CD4-positive, CD25-positive, alpha-beta regulatory T cell (primary cell): Measurements from ENCODE around the gene FAM120A. TPM values are rescaled to one million over a fixed set of nuclear protein-coding genes. Genes with fewer than 3 reads are reported as not detected.

Source experiments
- ATAC-seq, 2 donors: fragments of 150-1000 bp; cut with Tn5 transposase; one replicate each; pipeline ENCODE4 v1.10.0; 2021; ENCODE audit warnings: low read depth in 2 of 2, moderate number of reproducible peaks in 2 of 2, moderate library complexity in 1 of 2
- DNase-seq, 3 donors: peaks; one replicate each; pipeline versions ENCODE4 v3.0.0 to v3.0.0-alpha.2; 2012 to 2022; ENCODE audit warnings: mixed read lengths in 1 of 3
- H3K27ac ChIP-seq: one replicate; pipeline ENCODE4 v1.7.0; 2013; ENCODE audit warnings: mild to moderate bottlenecking, low read length; ENCODE audit not compliant: insufficient read depth, poor library complexity, severe bottlenecking
- H3K27me3 ChIP-seq: one replicate; pipeline ENCODE4 v1.7.0; 2013; ENCODE audit warnings: low read length; ENCODE audit not compliant: control insufficient read depth, insufficient read depth
- H3K36me3 ChIP-seq: one replicate; pipeline ENCODE4 v1.7.0; 2013; ENCODE audit warnings: mild to moderate bottlenecking, low read length, moderate library complexity; ENCODE audit not compliant: control insufficient read depth, insufficient read depth
- H3K4me1 ChIP-seq: 2 replicates; pipeline ENCODE4 v1.7.0; 2013; ENCODE audit warnings: mild to moderate bottlenecking, low read length; ENCODE audit not compliant: insufficient read depth, control insufficient read depth, poor library complexity, severe bottlenecking
- H3K4me3 ChIP-seq: one replicate; pipeline ENCODE4 v1.7.0; 2013; ENCODE audit warnings: low read depth, mild to moderate bottlenecking, low read length, moderate library complexity
- H3K9me3 ChIP-seq, 2 experiments: 1 replicate in 1 of 2; 2 replicates in 1 of 2; pipeline ENCODE4 v1.7.0; 2013; ENCODE audit warnings: low read length in 2 of 2, mild to moderate bottlenecking in 1 of 2, moderate library complexity in 1 of 2; ENCODE audit not compliant: control insufficient read depth in 2 of 2
- H3K27ac Mint-ChIP-seq, 3 donors: one replicate each; pipeline ENCODE4 v1.8.0; 2020 to 2022; ENCODE audit warnings: mild to moderate bottlenecking in 3 of 3, mixed read lengths in 3 of 3, moderate library complexity in 2 of 3
- H3K27me3 Mint-ChIP-seq: one replicate; pipeline ENCODE4 v1.8.0; 2022; ENCODE audit warnings: mild to moderate bottlenecking, mixed read lengths
- H3K36me3 Mint-ChIP-seq: one replicate; pipeline ENCODE4 v1.8.0; 2020; ENCODE audit warnings: mixed read lengths
- H3K4me1 Mint-ChIP-seq, 4 donors: one replicate each; pipeline ENCODE4 v1.8.0; 2020 to 2022; ENCODE audit warnings: mixed read lengths in 4 of 4, mild to moderate bottlenecking in 1 of 4
- H3K4me3 Mint-ChIP-seq, 4 donors: one replicate each; pipeline ENCODE4 v1.8.0; 2020 to 2022; ENCODE audit warnings: mild to moderate bottlenecking in 4 of 4, mixed read lengths in 4 of 4, moderate library complexity in 3 of 4
- H3K9me3 Mint-ChIP-seq, 7 donors: one replicate each; pipeline ENCODE4 v1.8.0; 2020 to 2022; ENCODE audit warnings: mixed read lengths in 7 of 7, mild to moderate bottlenecking in 3 of 7, moderate library complexity in 2 of 7
- polyA plus RNA-seq, 4 donors: library from polyadenylated mRNA; unstranded; fragments of 300-500 nt; fragmentation: Illumina TruSeq; gene quantifications; one replicate each; pipeline ENCODE4 v1.2.3, GENCODE V29; 2021
- total RNA-seq: library from RNA; stranded (reverse); gene quantifications from one replicate; pipeline ENCODE4 v1.2.3, GENCODE V29; 2022

FAM120A gene
- total and polyA plus RNA-seq, 5 donors from 2014 or later: 11.3 to 95.7 (median 12.9) TPM

DNA sequence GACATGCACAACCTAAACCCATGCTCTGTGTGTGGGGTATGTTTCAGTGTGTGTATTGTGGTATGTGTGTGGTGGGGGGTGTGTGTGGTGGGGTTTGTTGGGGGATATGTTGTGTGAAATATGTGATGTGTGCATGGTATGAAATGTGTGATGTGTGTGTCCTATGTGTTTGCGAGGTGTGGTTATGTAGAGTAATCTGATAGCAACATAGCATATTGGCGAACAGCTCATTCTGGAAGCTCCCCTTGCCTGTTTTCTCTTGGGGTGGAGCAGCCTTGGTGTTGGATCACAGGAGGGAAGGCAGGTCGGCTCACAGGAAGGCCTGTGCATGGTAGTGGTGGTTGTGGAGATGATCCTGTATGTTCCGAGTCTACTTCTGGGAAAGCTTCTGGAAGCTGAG is 89.5 kb downstream of the FAM120A start:
- peaks cover 37% of the 10 kb centered on the region for H3K36me3 Mint-ChIP-seq
- Histone ChIP-seq H3K4me1 (no peaks in the 10 kb centered on the region), H3K36me3 (peaks cover 69% of the 10 kb centered on the region), H3K27ac (no peak overlapping the region), H3K27me3 (no peaks in the 10 kb centered on the region), H3K4me3 (no peak overlapping the region), H3K9me3 (no peaks in the 10 kb centered on the region)
- no peak overlapping the region for H3K4me3 Mint-ChIP-seq
- no peaks in the 10 kb centered on the region for H3K27me3 Mint-ChIP-seq
- peaks cover 0 to 8% (median 3%) of the 10 kb centered on the region in 4 donors for H3K4me1 Mint-ChIP-seq
- no peak for ATAC-seq
- peak overlapping the region in 2 of 3 donors; percentile 26 to 41 for H3K27ac Mint-ChIP-seq
- H3K9me3 Mint-ChIP-seq: no peaks in the 10 kb centered on the region
- DNase-seq: no peak

DNA sequence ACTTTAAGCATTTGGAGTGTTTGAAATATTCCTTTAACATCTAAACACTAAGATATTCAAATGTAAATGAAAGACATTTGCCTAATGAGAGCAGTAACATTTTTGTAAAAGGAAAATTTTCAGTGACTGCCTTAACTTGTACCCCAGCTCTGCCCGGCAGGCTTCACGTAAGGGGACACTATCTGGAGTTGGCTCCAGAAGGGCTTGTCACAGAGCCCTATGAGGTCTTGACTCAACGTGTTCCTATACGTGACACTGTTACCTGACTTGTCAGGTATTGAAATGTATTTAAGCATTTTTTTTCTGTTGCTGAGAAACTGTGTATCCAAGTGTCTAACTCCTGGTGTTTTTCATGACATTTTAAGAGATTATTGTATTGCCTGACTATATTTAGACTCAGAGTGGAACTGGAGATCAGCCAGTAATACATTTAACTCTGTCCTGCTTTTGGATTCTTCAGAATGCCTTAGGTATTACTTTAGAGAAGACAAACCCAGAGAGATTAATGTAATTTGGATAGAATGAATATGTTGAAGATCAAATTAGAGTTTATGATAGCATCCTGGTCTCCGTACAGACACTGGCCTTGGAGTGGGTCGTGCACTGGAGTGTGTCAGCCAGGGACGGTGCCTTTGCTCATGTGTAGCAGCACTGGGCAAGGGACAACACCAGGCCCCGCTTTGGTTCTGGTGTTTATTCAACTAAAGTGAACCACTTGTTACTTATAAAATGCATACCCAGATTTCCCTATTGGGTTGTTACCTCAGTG is 90.3 kb downstream of the FAM120A start:
- no peak overlapping the region for H3K4me3 ChIP-seq
- H3K9me3 ChIP-seq: no peaks in the 10 kb centered on the region
- H3K4me1 ChIP-seq: no peaks in the 10 kb centered on the region
- DNase-seq (no peak), ATAC-seq (no peak)
- no peak overlapping the region for H3K27ac ChIP-seq
- H3K4me1 Mint-ChIP-seq: peaks cover 0 to 10% (median 4%) of the 10 kb centered on the region in 4 donors
- no peaks in the 10 kb centered on the region for H3K27me3 ChIP-seq
- H3K27me3 Mint-ChIP-seq: no peaks in the 10 kb centered on the region
- H3K36me3 ChIP-seq: peaks cover 69% of the 10 kb centered on the region
- no peaks in the 10 kb centered on the region for H3K9me3 Mint-ChIP-seq
- H3K27ac Mint-ChIP-seq: peak overlapping the region in 1 of 3 donors; percentile 41
- no peak overlapping the region for H3K4me3 Mint-ChIP-seq
- H3K36me3 Mint-ChIP-seq: peaks cover 40% of the 10 kb centered on the region

DNA sequence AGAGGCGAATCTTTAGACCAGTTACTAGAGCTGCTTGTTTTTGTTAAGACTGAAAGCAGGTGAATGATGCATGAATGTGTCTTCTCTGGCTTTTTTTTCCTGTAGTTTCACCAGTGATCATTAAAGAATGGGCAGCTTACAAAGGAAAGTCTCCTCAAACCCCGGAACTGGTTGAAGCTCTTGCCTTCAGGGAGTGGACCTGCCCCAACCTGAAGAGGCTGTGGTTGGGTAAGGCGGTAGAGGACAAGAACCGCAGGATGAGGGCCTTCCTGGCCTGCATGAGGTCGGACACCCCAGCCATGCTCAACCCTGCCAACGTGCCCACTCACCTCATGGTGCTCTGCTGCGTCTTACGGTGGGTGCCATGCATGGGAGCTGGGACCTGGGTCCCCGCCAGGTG is 91.6 kb downstream of the FAM120A start:
- H3K27ac ChIP-seq: no peak overlapping the region
- Mint-ChIP-seq H3K4me3 (no peak overlapping the region), H3K4me1 (peaks cover 0 to 14% (median 6%) of the 10 kb centered on the region in 4 donors), H3K27ac (no peak overlapping the region), H3K36me3 (peaks cover 41% of the 10 kb centered on the region), H3K9me3 (no peaks in the 10 kb centered on the region), H3K27me3 (no peaks in the 10 kb centered on the region)
- peaks cover 71% of the 10 kb centered on the region for H3K36me3 ChIP-seq
- ATAC-seq: no peak
- no peaks in the 10 kb centered on the region for H3K4me1 ChIP-seq
- DNase-seq: no peak
- no peaks in the 10 kb centered on the region for H3K27me3 ChIP-seq
- H3K9me3 ChIP-seq: no peaks in the 10 kb centered on the region
- no peak overlapping the region for H3K4me3 ChIP-seq

DNA sequence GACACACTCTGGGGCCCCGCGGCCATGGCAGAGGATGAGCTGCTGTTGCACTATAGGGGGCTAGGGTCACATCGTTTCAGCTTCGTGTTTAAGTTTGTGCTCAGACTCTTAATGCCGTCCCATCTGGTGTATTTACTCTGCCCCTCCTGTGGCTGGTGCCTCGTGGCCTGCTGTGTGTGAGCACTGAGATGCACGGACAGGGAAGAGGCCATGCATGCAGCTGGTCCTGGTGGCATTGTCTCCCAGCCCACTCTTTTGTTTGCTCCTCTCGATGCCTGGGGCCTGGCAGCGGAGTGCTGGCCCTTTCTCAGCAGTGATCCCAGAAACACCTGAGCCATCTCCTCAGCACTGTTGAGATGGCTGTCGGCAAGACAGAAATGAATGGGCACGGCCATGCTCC is 94.9 kb downstream of the FAM120A start:
- no peaks in the 10 kb centered on the region for H3K4me1 ChIP-seq
- no peak for DNase-seq
- H3K9me3 Mint-ChIP-seq: no peaks in the 10 kb centered on the region
- peak overlapping the region in 1 of 3 donors; percentile 39 for H3K27ac Mint-ChIP-seq
- H3K4me1 Mint-ChIP-seq: peaks cover 3 to 14% (median 4%) of the 10 kb centered on the region in 4 donors
- H3K27me3 Mint-ChIP-seq: no peaks in the 10 kb centered on the region
- no peak overlapping the region for H3K4me3 ChIP-seq
- no peak overlapping the region for H3K27ac ChIP-seq
- H3K36me3 Mint-ChIP-seq: peaks cover 44% of the 10 kb centered on the region
- no peak for ATAC-seq
- H3K27me3 ChIP-seq: no peaks in the 10 kb centered on the region
- H3K36me3 ChIP-seq: peaks cover 56% of the 10 kb centered on the region
- H3K4me3 Mint-ChIP-seq: no peak overlapping the region
- H3K9me3 ChIP-seq: no peaks in the 10 kb centered on the region

DNA sequence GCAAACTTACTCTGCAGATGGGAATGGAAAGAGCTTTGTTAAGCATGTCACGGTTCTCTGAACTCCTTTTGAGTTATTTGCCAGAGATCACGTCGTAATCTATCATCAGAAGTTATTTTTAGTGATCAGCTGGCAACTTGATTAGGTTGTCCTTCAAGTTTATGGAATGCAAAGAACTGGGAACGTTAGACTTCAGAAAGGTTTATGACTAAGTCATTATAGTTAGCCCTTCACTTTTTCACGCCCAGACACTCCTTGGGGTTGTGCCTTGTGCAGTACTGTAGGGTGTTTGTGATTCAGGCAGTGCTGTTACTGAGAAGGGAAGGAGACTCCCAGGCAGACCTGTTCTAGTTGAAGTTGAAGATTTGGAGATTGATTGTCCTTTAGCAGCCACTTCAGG is 98.1 kb downstream of the FAM120A start:
- peaks cover 58% of the 10 kb centered on the region for H3K36me3 ChIP-seq
- no peak for ATAC-seq
- no peaks in the 10 kb centered on the region for H3K9me3 Mint-ChIP-seq
- H3K36me3 Mint-ChIP-seq: peaks cover 45% of the 10 kb centered on the region
- no peaks in the 10 kb centered on the region for H3K27me3 ChIP-seq
- peaks cover 2 to 10% (median 4%) of the 10 kb centered on the region in 4 donors for H3K4me1 Mint-ChIP-seq
- H3K27me3 Mint-ChIP-seq: no peaks in the 10 kb centered on the region
- no peak overlapping the region for H3K4me3 Mint-ChIP-seq
- no peak for DNase-seq
- peak overlapping the region in 1 of 3 donors; percentile 75 for H3K27ac Mint-ChIP-seq
- H3K9me3 ChIP-seq: no peaks in the 10 kb centered on the region
- H3K4me3 ChIP-seq: no peak overlapping the region
- H3K27ac ChIP-seq: no peak overlapping the region
- H3K4me1 ChIP-seq: no peaks in the 10 kb centered on the region

DNA sequence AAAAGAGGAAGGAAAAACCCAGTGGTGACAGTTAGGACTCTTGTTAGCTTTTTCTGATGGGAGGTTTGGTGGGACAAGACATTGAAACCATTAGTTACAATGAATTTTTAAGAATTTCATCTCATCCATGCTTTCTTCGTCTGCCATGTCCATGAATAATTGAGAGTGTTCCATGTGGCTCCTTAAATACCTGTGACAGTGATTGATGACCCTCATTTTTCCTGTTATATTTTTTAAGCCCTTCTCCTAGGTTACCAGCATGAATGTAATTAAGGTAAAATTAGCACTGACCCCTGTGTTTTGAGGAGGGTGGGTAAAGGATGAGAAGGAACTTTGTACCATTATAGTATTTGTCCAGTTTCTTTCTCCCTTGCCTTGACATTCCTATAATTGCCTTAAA is 101.4 kb downstream of the FAM120A start:
- H3K27ac Mint-ChIP-seq: no peak overlapping the region
- H3K4me1 ChIP-seq: no peaks in the 10 kb centered on the region
- H3K36me3 Mint-ChIP-seq: peaks cover 47% of the 10 kb centered on the region
- no peaks in the 10 kb centered on the region for H3K9me3 Mint-ChIP-seq
- peaks cover 0 to 5% (median 2%) of the 10 kb centered on the region in 4 donors for H3K4me1 Mint-ChIP-seq
- no peaks in the 10 kb centered on the region for H3K27me3 Mint-ChIP-seq
- DNase-seq (no peak), ATAC-seq (no peak)
- H3K9me3 ChIP-seq: no peaks in the 10 kb centered on the region
- peaks cover 64% of the 10 kb centered on the region for H3K36me3 ChIP-seq
- no peak overlapping the region for H3K4me3 Mint-ChIP-seq
- no peak overlapping the region for H3K27ac ChIP-seq
- no peak overlapping the region for H3K4me3 ChIP-seq
- no peaks in the 10 kb centered on the region for H3K27me3 ChIP-seq

DNA sequence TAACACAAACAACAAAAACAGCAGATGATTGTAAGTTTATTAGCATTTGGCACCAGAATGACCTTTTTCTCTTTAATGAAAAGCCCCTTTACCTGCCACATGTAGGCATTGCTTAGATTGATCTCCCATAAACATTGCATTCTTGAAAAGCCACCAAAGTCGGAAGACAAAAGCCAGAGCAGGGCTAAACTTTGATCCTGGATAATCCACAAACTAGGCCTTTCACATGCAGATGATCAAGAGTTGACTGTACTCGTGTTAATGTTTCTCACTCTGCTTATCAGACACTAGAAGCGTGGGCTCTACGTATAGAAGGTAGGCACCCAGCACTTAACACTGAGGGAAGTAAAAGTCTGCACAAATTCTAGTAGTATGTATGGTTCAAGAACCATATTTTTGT is 103.9 kb downstream of the FAM120A start:
- Histone ChIP-seq H3K27ac (no peak overlapping the region), H3K27me3 (no peaks in the 10 kb centered on the region), H3K9me3 (no peaks in the 10 kb centered on the region), H3K4me3 (no peak overlapping the region), H3K36me3 (peaks cover 77% of the 10 kb centered on the region), H3K4me1 (no peaks in the 10 kb centered on the region)
- Mint-ChIP-seq H3K27me3 (no peaks in the 10 kb centered on the region), H3K4me3 (no peak overlapping the region), H3K27ac (peak overlapping the region in 1 of 3 donors; percentile 48), H3K4me1 (peaks cover 0 to 2% (median 0%) of the 10 kb centered on the region in 4 donors), H3K9me3 (no peaks in the 10 kb centered on the region), H3K36me3 (peaks cover 53% of the 10 kb centered on the region)
- ATAC-seq (no peak), DNase-seq (no peak)
